Dendritic cell treated with granulocyte-macrophage colony-stimulating factor and Interleukin-4, amounts not matched to agents 40 ng/mL and 50 ng/mL, for 4 days (primary cell): ENCODE results near the gene TBC1D24.

ENCODE experiments used
- H3K27ac Mint-ChIP-seq: one replicate; pipeline ENCODE4 v1.8.0; 2022; ENCODE audit warnings: mild to moderate bottlenecking, mixed read lengths
- H3K27me3 Mint-ChIP-seq: one replicate; pipeline ENCODE4 v1.8.0; 2022; ENCODE audit warnings: mild to moderate bottlenecking, mixed read lengths
- H3K36me3 Mint-ChIP-seq: one replicate; pipeline ENCODE4 v1.8.0; 2022; ENCODE audit warnings: low read depth, mixed read lengths
- H3K4me1 Mint-ChIP-seq: one replicate; pipeline ENCODE4 v1.8.0; 2022; ENCODE audit warnings: low read depth, mixed read lengths
- H3K4me3 Mint-ChIP-seq: one replicate; pipeline ENCODE4 v1.8.0; 2022; ENCODE audit warnings: mild to moderate bottlenecking, moderate library complexity, mixed read lengths
- H3K9me3 Mint-ChIP-seq: one replicate; pipeline ENCODE4 v1.8.0; 2022; ENCODE audit warnings: mixed read lengths
- intact Hi-C: fragments of 100-400 bp; cut with micrococcal nuclease; formaldehyde crosslinking; loops from one replicate; pipeline ENCODE4 v1.15.0; 2022

Gene TBC1D24

GRCh38 chr16:2513405-2514332 is 38.7 kb downstream of the TBC1D24 start, which contains the start of gene ATP6V0C:
Gene ATP6V0C, plus strand, starts transcription at chr16:2513952. Its CDS starts 152 bp downstream, at chr16:2514104.
- peaks cover 51% of the 10 kb centered on the region for H3K36me3 Mint-ChIP-seq
- no peaks in the 10 kb centered on the region for H3K9me3 Mint-ChIP-seq
- peak within 1 kb of the TSS; percentile 91 for H3K4me3 Mint-ChIP-seq
- intact Hi-C loops, result no loop called here
- H3K4me1 Mint-ChIP-seq, result peaks cover 83% of the 10 kb centered on the region
- peaks cover 7% of the 10 kb centered on the region for H3K27me3 Mint-ChIP-seq
- peak within 1 kb of the TSS; percentile 99 for H3K27ac Mint-ChIP-seq

- Mint-ChIP-seq H3K4me1 (peaks cover 83% of the 10 kb centered on the region), H3K9me3 (no peaks in the 10 kb centered on the region), H3K36me3 (peaks cover 60% of the 10 kb centered on the region), H3K27ac (peak overlapping the region; percentile 99), H3K4me3 (peak overlapping the region; percentile 91), H3K27me3 (peaks cover 7% of the 10 kb centered on the region)
- intact Hi-C loops, result no loop called here
These were observed 39.6 kb downstream of the TBC1D24 start for GRCh38 chr16:2514333-2515179.

GRCh38 chr16:2515180-2515851 is 40.4 kb downstream of the TBC1D24 start:
- peaks cover 67% of the 10 kb centered on the region for H3K36me3 Mint-ChIP-seq
- H3K27me3 Mint-ChIP-seq, result peaks cover 7% of the 10 kb centered on the region
- intact Hi-C loops, result no loop called here

GRCh38 chr16:2516391-2517240 is 41.7 kb downstream of the TBC1D24 start:
- H3K36me3 Mint-ChIP-seq, result peaks cover 80% of the 10 kb centered on the region
- H3K27ac Mint-ChIP-seq, result peak overlapping the region; percentile 99
- intact Hi-C loops, result no loop called here
- peaks cover 75% of the 10 kb centered on the region for H3K4me1 Mint-ChIP-seq
- no peaks in the 10 kb centered on the region for H3K9me3 Mint-ChIP-seq
- peak overlapping the region; percentile 91 for H3K4me3 Mint-ChIP-seq
- peaks cover 7% of the 10 kb centered on the region for H3K27me3 Mint-ChIP-seq

More at GRCh38 chr16:2515180-2515851, 40.4 kb downstream of the TBC1D24 start:
- peaks cover 81% of the 10 kb centered on the region for H3K4me1 Mint-ChIP-seq
- peak overlapping the region; percentile 99 for H3K27ac Mint-ChIP-seq
- peak overlapping the region; percentile 91 for H3K4me3 Mint-ChIP-seq
- H3K9me3 Mint-ChIP-seq, result no peaks in the 10 kb centered on the region

- H3K4me1 Mint-ChIP-seq, result peaks cover 66% of the 10 kb centered on the region
- no peaks in the 10 kb centered on the region for H3K27me3 Mint-ChIP-seq
- H3K9me3 Mint-ChIP-seq, result no peaks in the 10 kb centered on the region
- intact Hi-C loops, result no loop called here
- peaks cover 92% of the 10 kb centered on the region for H3K36me3 Mint-ChIP-seq
- peak overlapping the region; percentile 99 for H3K27ac Mint-ChIP-seq
- H3K4me3 Mint-ChIP-seq, result peak overlapping the region; percentile 91
These were observed 43.2 kb downstream of the TBC1D24 start for GRCh38 chr16:2517954-2518605.

GRCh38 chr16:2518823-2519710 is 44.1 kb downstream of the TBC1D24 start:
- Mint-ChIP-seq H3K9me3 (no peaks in the 10 kb centered on the region), H3K4me3 (peak overlapping the region; percentile 91), H3K36me3 (peaks cover 97% of the 10 kb centered on the region), H3K4me1 (peaks cover 72% of the 10 kb centered on the region), H3K27ac (peak overlapping the region; percentile 99), H3K27me3 (no peaks in the 10 kb centered on the region)
- intact Hi-C loops, result no loop called here

- intact Hi-C loops, result loop anchor here (2.0 kb wide), 1 partner anchor 17 kb away; no protein-coding TSS in a partner anchor
- Mint-ChIP-seq H3K9me3 (no peaks in the 10 kb centered on the region), H3K36me3 (peaks cover 97% of the 10 kb centered on the region), H3K4me1 (peaks cover 78% of the 10 kb centered on the region), H3K27me3 (no peaks in the 10 kb centered on the region), H3K4me3 (peak overlapping the region; percentile 91), H3K27ac (peak overlapping the region; percentile 99)
These were observed 44.8 kb downstream of the TBC1D24 start for GRCh38 chr16:2519711-2520080.

- Mint-ChIP-seq H3K36me3 (peaks cover 97% of the 10 kb centered on the region), H3K27ac (peak within 1 kb of the TSS; percentile 99), H3K27me3 (no peaks in the 10 kb centered on the region), H3K4me1 (peaks cover 75% of the 10 kb centered on the region), H3K9me3 (no peaks in the 10 kb centered on the region), H3K4me3 (peak within 1 kb of the TSS; percentile 91)
- intact Hi-C loops, result loop anchor here (2.0 kb wide), 1 partner anchor 17 kb away; no protein-coding TSS in a partner anchor
These were observed 45.3 kb downstream of the TBC1D24 start, which contains the start of gene AMDHD2 for GRCh38 chr16:2520097-2520783. Gene AMDHD2, plus strand, starts transcription at chr16:2520371. Its CDS starts 88 bp downstream, at chr16:2520459.

- no peaks in the 10 kb centered on the region for H3K27me3 Mint-ChIP-seq
- H3K9me3 Mint-ChIP-seq, result no peaks in the 10 kb centered on the region
- H3K4me1 Mint-ChIP-seq, result peaks cover 72% of the 10 kb centered on the region
- H3K27ac Mint-ChIP-seq, result peak overlapping the region; percentile 99
- intact Hi-C loops, result loop anchor here (2.0 kb wide), 1 partner anchor 16 kb away; no protein-coding TSS in a partner anchor
- peak overlapping the region; percentile 83 for H3K4me3 Mint-ChIP-seq
- H3K36me3 Mint-ChIP-seq, result peaks cover 97% of the 10 kb centered on the region
These were observed 46.0 kb downstream of the TBC1D24 start for GRCh38 chr16:2520784-2521531.

- H3K4me3 Mint-ChIP-seq, result no peak overlapping the region
- peaks cover 49% of the 10 kb centered on the region for H3K4me1 Mint-ChIP-seq
- no peak overlapping the region for H3K27ac Mint-ChIP-seq
- H3K36me3 Mint-ChIP-seq, result peaks cover 97% of the 10 kb centered on the region
- no peaks in the 10 kb centered on the region for H3K9me3 Mint-ChIP-seq
- intact Hi-C loops, result no loop called here
- no peaks in the 10 kb centered on the region for H3K27me3 Mint-ChIP-seq
These were observed 48.9 kb downstream of the TBC1D24 start for GRCh38 chr16:2523801-2524231.
